Upper lobe of left lung (tissue), 6 donors: ENCODE measurements around the gene RBMX. TPM values are rescaled to one million over a fixed set of nuclear protein-coding genes. Genes with fewer than 3 reads are reported as not detected.
A peak's percentile ranks its signal among the peaks of the same experiment; 100 is the strongest.

Experiments
- ATAC-seq, 2 donors: fragments of 200-7000 bp; cut with Tn5 transposase; one replicate each; pipeline ENCODE4 v1.9.1; 2022; ENCODE audit warnings: mild to moderate bottlenecking in 2 of 2, moderate library complexity in 2 of 2; ENCODE audit not compliant: low FRiP score in 2 of 2
- DNase-seq, 2 donors: peaks; one replicate each; pipeline ENCODE4 v3.0.0-alpha.2; 2019 to 2020
- H3K27ac ChIP-seq, 4 donors: fragments of 200-600 bp; sonication (generic); one replicate each; pipeline ENCODE4 v1.5.1; 2016 to 2019
- H3K27me3 ChIP-seq, 4 donors: fragments of 200-600 bp; sonication (generic); one replicate each; pipeline ENCODE4 v1.5.1; 2017 to 2019
- H3K36me3 ChIP-seq, 4 donors: fragments of 200-600 bp; sonication (generic); one replicate each; pipeline ENCODE4 v1.5.1; 2016 to 2019
- H3K4me1 ChIP-seq, 4 donors: fragments of 200-600 bp; sonication (generic); one replicate each; pipeline ENCODE4 v1.5.1; 2018 to 2019
- H3K4me3 ChIP-seq, 4 donors: fragments of 200-600 bp; sonication (generic); one replicate each; pipeline ENCODE4 v1.5.1; 2017 to 2019; ENCODE audit warnings: mild to moderate bottlenecking in 2 of 4, moderate library complexity in 1 of 4
- H3K9me3 ChIP-seq, 4 donors: fragments of 200-600 bp; sonication (generic); one replicate each; pipeline ENCODE4 v1.5.1; 2018 to 2019
- EP300 ChIP-seq, 4 donors: sonication (generic); formaldehyde crosslinking; IDR thresholded peaks; one replicate each; pipeline ENCODE4 v1.5.1; 2017; ENCODE audit warnings: antibody characterized with exemption in 4 of 4, control low read depth in 2 of 4
- POLR2A ChIP-seq, 4 donors: fragments of 450-650 bp; IDR thresholded peaks; one replicate each; pipeline ENCODE4 v1.5.1; 2016 to 2017; ENCODE audit warnings: antibody characterized with exemption in 4 of 4, mild to moderate bottlenecking in 2 of 4
- POLR2AphosphoS5 ChIP-seq, 2 donors: sonication (generic); formaldehyde crosslinking; IDR thresholded peaks; one replicate each; pipeline ENCODE4 v1.5.1; 2017; ENCODE audit warnings: antibody characterized with exemption in 2 of 2
- WGBS, 2 donors: methylation state at CpG; one replicate each; pipeline ENCODE4 v1.1.5; 2017 to 2018; 5-methylcytosine and 5-hydroxymethylcytosine counted together
- small RNA-seq, 4 donors: library from RNA; depleted of rRNA; stranded (forward); fragments of <200 nt; gene quantifications; one replicate each; pipeline ENCODE3, GENCODE V24; 2016
- total RNA-seq, 6 donors: library from RNA; depleted of rRNA in 4 of 6; stranded (reverse); fragments of >200 nt in 4 of 6; gene quantifications; one replicate each; pipeline versions ENCODE4 v1.1.0 to v1.2.1, GENCODE V29; 2016 to 2021
- TF ChIP-seq, protein P1 (sequence below), 6 experiments: fragments of 450-650 bp in 4 of 6; fragments of 200-600 bp in 2 of 6; sonication (generic) in 2 of 6; IDR thresholded peaks; one replicate each; pipeline ENCODE4 v1.5.1; 2016 to 2019; ENCODE audit warnings: antibody characterized with exemption in 6 of 6
- donor health status: DM: no; HTN: no; CAD: no; lungs with moderate emphysema.
- donor health status: DM: no; HTN: yes; CAD: no; lungs with severe emphysema.

RBMX gene
- total RNA-seq, 6 donors from 2014 or later: 97.9 to 206 (median 149) TPM

DNA sequence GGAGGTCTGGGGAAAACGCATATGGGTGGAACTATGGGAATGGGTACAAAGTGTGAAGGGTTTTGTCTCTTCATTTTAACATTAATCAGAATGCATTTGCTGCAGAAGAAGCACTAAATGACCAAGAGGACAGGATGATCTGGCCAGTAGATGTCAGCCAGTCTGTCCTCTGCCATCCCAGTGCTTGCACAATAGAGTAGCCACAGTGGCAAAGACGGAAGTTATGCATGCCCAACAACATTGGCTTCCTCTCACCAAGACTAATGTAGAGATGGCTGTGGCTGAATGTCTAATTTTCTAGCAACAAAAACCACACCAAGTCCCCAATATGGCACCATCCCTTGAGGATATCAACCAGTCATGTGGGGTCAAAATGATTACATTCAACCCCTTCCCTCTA lies 54.8 kb downstream of the RBMX start:
- DNase-seq (peak in 1 of 2 donors; percentile 23), ATAC-seq (no peak)
- 83 to 98% methylated on average over 2 of the region's 2 CpGs for WGBS, 2 donors
- TF ChIP-seq POLR2A (IDR thresholded peaks at IDR 0.05) (no peak), EP300 (IDR thresholded peaks at IDR 0.05) (no peak), POLR2AphosphoS5 (IDR thresholded peaks at IDR 0.05) (no peak)
- TF ChIP-seq, protein P1, sequence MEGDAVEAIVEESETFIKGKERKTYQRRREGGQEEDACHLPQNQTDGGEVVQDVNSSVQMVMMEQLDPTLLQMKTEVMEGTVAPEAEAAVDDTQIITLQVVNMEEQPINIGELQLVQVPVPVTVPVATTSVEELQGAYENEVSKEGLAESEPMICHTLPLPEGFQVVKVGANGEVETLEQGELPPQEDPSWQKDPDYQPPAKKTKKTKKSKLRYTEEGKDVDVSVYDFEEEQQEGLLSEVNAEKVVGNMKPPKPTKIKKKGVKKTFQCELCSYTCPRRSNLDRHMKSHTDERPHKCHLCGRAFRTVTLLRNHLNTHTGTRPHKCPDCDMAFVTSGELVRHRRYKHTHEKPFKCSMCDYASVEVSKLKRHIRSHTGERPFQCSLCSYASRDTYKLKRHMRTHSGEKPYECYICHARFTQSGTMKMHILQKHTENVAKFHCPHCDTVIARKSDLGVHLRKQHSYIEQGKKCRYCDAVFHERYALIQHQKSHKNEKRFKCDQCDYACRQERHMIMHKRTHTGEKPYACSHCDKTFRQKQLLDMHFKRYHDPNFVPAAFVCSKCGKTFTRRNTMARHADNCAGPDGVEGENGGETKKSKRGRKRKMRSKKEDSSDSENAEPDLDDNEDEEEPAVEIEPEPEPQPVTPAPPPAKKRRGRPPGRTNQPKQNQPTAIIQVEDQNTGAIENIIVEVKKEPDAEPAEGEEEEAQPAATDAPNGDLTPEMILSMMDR (IDR thresholded peaks at IDR 0.05): no peak
- Histone ChIP-seq H3K4me3 (no peak overlapping the region), H3K9me3 (no peaks in the 10 kb centered on the region), H3K27me3 (no peaks in the 10 kb centered on the region), H3K27ac (no peak overlapping the region), H3K36me3 (no peaks in the 10 kb centered on the region), H3K4me1 (peaks cover 0 to 7% (median 3%) of the 10 kb centered on the region in 4 donors)

Small RNA genes within 50 kb of the gene (small RNA-seq; reads per million reads assigned to genes)
- 0 reads per million in 4 donors for gene SNORD61

Other genes starting within 250 kb of the RBMX start
- gene CD40LG, start 232.6 kb downstream of the RBMX start, total RNA-seq: 1 to 10 TPM in 1 of 6 donors, under 1 TPM in 3, not detected in 2; 0.60 to 1.1 (median 0.70) TPM
- gene ARHGEF6, start 99.8 kb downstream of the RBMX start, total RNA-seq: 10 to 100 TPM; 21.7 to 30.9 (median 27.0) TPM
- gene GPR101, start 153.3 kb upstream of the RBMX start, total RNA-seq: not detected